Astrocyte of the cerebellum (primary cell): ENCODE measurements around the gene BICRAL.
"Not testable (repeated sequence)": the region's sequence is repeated elsewhere in the genome, so short reads cannot be mapped to it uniquely, and the experiment has no call there.

Experiments
- DNase-seq: peaks from one replicate; pipeline ENCODE4 v3.0.0-alpha.2; 2011; ENCODE audit warnings: low read depth
- H3K4me3 ChIP-seq: 2 replicates; pipeline ENCODE4 v1.5.1; 2011; ENCODE audit warnings: mild to moderate bottlenecking, low read depth, low read length, moderate library complexity
- in situ Hi-C: cut with HindIII; loops from 2 replicates; pipeline ENCODE4 v1.10.0; 2017; ENCODE audit warnings: low sequenced_read_pairs
- TF ChIP-seq, protein P1 (sequence below): IDR thresholded peaks from 2 replicates; pipeline ENCODE4 v1.5.1; 2012; ENCODE audit warnings: low read length, low read depth, moderate library complexity, mild to moderate bottlenecking; ENCODE audit errors: missing control alignments

The BICRAL gene

DNA sequence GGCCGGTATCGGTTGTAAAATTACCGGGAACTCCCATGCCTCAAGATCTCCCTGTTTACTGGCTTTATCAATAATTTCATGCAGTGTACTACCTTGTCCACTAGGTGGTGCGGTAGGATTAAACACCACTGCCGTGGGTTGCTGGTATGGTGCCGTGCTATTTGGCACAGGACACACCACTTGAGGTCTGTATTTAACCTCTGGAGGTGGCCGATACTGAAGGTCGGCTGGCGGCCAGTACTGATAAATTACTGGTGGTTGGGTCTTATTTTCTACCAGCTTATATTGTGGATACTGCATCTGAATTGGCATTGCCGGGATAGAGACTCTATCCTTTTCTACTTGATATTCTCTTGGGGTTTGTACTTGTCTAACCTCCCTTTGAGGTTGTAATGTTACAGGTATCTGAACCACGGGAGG is 119.7 kb downstream of the BICRAL start:
- in situ Hi-C loops, result no loop called here
- DNase-seq, result peak; percentile 75
- TF ChIP-seq, protein P1, sequence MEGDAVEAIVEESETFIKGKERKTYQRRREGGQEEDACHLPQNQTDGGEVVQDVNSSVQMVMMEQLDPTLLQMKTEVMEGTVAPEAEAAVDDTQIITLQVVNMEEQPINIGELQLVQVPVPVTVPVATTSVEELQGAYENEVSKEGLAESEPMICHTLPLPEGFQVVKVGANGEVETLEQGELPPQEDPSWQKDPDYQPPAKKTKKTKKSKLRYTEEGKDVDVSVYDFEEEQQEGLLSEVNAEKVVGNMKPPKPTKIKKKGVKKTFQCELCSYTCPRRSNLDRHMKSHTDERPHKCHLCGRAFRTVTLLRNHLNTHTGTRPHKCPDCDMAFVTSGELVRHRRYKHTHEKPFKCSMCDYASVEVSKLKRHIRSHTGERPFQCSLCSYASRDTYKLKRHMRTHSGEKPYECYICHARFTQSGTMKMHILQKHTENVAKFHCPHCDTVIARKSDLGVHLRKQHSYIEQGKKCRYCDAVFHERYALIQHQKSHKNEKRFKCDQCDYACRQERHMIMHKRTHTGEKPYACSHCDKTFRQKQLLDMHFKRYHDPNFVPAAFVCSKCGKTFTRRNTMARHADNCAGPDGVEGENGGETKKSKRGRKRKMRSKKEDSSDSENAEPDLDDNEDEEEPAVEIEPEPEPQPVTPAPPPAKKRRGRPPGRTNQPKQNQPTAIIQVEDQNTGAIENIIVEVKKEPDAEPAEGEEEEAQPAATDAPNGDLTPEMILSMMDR, result peak; percentile 74
- H3K4me3 ChIP-seq, result no peak overlapping the region

DNA sequence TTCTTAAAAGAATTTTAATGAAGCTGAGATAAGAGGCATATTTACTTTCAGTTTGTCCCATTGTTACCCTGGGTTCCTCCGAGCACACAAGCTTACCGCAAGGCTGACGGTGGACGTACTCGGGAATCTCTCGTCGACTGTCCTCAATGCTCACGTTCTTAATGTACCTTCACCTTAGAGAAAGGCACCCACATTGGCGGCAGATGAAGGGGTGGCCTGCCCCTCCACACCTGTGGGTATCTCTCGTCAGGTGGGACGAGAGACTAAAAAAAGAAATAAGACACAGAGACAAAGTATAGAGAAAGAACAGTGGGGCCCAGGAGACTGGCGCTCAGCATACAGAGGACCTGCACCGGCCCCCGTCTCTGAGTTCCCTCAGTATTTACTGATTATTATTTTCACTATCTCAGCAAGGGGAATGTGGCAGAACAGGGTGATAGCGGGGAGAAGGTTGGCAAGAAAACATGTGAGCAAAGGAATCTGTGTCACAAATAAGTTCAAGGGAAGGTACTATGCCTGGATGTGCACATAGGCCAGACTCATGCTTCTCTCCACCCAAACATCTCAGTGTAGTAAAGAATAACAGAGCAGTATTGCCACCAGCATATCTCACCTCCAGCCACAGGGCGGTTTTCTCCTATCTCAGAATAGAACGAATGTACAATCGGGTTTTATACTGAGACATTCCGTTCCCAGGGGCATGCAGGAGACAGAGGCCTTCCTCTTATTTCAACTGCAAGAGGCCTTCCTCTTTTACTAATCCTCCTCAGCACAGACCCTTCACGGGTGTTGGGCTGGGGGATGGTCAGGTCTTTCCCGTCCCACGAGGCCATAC is 120.8 kb downstream of the BICRAL start:
- DNase-seq, H3K4me3 ChIP-seq, in situ Hi-C loops: not testable (repeated sequence)

DNA sequence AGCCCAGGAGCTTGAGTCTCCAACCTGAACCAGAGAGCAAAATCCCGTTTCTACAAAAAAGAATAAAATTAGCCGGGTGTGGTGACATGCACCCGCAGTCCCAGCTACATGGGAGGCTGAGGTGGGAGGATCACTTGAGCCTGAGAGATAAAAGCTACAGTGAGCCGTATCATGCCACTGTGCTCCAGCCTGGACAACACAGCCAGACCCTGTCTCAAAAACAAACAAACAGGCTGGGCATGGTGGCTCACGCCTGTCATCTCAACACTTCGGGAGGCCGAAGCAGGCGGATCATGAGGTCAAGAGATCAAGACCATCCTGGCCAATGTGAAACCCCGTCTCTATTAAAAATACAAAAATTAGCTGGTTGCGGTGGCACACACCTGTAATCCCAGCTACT is 122.6 kb downstream of the BICRAL start:
- in situ Hi-C loops, result no loop called here
- no peak for DNase-seq

DNA sequence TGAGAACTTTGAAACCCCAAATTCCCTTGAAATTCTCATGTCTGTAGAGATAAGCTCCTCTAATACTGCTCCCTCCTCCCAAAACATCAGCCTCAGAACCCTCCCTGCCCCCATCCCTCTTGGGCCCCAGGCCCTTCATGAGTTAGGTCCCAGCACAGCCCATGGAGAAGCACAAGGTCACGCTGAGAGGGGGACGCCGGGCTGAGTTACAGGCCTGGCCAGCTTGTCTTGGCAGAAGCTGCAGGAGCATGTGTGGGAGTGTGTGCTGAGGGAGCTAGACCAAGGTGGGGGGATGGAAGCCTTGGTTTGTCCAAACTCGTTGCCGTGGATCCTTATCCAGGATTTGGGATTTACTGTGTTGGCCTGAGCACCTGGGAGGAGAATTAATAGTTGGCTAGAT is 125.5 kb downstream of the BICRAL start:
- in situ Hi-C loops, result no loop called here
- no peak overlapping the region for H3K4me3 ChIP-seq
- no peak for DNase-seq
- TF ChIP-seq, protein P1, result no peak

More for the DNA sequence above, 122.6 kb downstream of the BICRAL start:
- TF ChIP-seq, protein P1, result no peak
- H3K4me3 ChIP-seq, result no peak overlapping the region

DNA sequence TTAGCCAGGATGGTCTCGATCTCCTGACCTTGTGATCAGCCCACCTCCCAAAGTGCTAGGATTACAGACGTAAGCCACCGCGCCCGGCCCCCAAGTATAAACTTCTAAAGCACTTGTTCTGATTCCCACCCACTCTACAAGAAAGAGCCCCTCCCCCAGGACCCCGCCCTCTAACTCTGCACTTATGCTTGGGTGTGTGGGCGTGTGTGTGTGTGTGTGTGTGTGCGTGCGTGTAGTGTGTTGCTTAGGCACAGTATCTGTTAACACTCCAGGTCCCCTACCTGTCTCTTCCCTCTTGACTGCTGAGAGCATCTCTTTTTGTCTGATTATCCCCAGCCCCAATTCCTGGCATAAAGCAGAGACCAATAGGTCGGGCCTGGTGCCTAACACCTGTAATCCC is 128.0 kb downstream of the BICRAL start:
- TF ChIP-seq, protein P1, result no peak
- no peak for DNase-seq
- H3K4me3 ChIP-seq, result no peak overlapping the region
- in situ Hi-C loops, result no loop called here

DNA sequence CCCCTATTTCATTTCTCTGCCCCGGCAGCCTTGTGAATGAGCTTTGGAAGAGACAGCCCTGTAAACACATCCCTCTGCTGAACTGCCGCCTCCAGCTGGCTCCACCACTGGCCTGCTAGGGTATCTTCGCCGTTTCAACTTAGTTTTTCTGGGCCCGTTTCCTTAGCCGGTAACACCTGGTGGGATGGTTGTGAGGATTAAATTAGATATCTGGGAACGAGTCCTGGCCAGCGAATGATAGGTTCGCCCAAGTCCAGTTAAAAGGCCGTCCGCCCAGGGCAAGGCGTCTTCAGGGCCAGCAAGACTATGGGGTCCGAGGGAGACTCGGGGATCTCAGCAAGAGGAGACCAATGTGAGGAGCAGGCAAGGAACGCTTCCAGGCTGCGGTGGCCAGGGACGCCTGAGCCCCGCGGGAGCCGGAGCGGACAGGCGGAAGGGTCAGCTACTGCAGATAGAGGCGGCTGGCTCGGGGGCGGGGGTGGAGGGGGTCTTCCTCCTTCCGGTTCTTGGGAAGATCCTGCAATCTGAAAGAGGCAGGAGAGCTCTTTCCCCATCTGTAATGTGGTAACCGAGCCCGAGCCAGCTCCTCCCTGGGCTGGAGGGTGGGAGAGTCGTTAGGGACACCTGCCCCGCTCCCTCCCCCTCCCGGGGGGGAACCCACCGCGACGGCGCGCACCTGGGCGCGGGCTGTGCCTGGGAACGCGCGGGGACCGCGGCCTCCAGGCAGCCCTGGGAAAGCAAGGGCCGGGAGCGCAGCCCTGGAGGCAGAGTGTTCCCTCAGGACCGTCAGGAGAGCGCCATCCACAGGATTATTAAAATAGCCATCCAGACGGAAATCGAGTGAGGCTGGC is 129.5 kb downstream of the BICRAL start:
- H3K4me3 ChIP-seq, result peak overlapping the region; percentile 29
- TF ChIP-seq, protein P1, result peak; percentile 7
- in situ Hi-C loops, result no loop called here
- DNase-seq, result no peak

DNA sequence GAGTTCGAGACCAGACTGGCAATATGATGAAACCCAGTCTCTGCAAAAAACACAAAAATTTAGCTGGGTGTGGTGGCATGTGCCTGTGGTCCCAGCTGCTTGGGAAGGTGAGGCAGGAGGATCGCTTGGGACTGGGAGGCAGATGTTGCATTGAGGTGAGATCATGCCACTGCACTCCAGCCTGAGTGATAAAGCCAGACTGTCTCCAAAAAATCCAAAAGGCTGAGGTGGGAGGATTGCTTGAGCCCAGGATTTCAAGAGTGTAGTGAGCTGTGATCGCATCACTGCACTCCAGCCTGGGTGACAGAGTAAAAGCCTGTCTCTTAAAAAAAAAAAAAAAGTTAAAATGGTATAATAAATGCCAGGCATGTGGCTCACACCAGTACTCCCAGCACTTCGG is 132.7 kb downstream of the BICRAL start:
- DNase-seq, result no peak
- H3K4me3 ChIP-seq, result no peak overlapping the region
- in situ Hi-C loops, result no loop called here
- TF ChIP-seq, protein P1, result no peak
